ENCODE results near the gene KMT5B.

The KMT5B gene

GRCh38 chr11:68116974-68117373, 96.1 kb downstream of the KMT5B start:
- no peak for DNase-seq

- DNase-seq, result no peak
These were observed 97.0 kb downstream of the KMT5B start for GRCh38 chr11:68116126-68116525.

GRCh38 chr11:68115285-68115684, 97.8 kb downstream of the KMT5B start:
- peak; percentile 65 for DNase-seq

GRCh38 chr11:68113986-68114385, 99.1 kb downstream of the KMT5B start:
- peak; percentile 32 to 40 for DNase-seq

- DNase-seq, result no peak
These were observed 105.4 kb downstream of the KMT5B start for GRCh38 chr11:68107689-68108088.

GRCh38 chr11:68106165-68106940, 106.7 kb downstream of the KMT5B start:
- DNase-seq, result no peak

All from inflammatory macrophage (primary cell).